Activated T-cell treated with anti-CD3 and anti-CD28 coated beads for 24 hours (primary cell): ENCODE results near the gene SAMD15.
A peak's percentile ranks its signal among the peaks of the same experiment; 100 is the strongest.
"Not testable (repeated sequence)": the region's sequence is repeated elsewhere in the genome, so short reads cannot be mapped to it uniquely, and the experiment has no call there.

ENCODE experiments used
- DNase-seq: peaks from one replicate; pipeline ENCODE4 v3.0.0-alpha.2; 2020; ENCODE audit warnings: low read depth

SAMD15 gene

GRCh38 chr14:77375973-77376770 is 1.0 kb upstream of the SAMD15 start:
- DNase-seq: peak; percentile 11

- DNase-seq: no peak
Measured at GRCh38 chr14:77377502-77377844, 294 bp downstream of the SAMD15 start.

- DNase-seq: no peak
Measured at GRCh38 chr14:77378701-77379100, 1.5 kb downstream of the SAMD15 start.

- DNase-seq: no peak
Measured at GRCh38 chr14:77390188-77390587, 13.0 kb downstream of the SAMD15 start.

GRCh38 chr14:77400216-77400615 is 23.0 kb downstream of the SAMD15 start:
- DNase-seq: no peak

GRCh38 chr14:77403768-77404167 is 26.6 kb downstream of the SAMD15 start:
- no peak for DNase-seq

GRCh38 chr14:77406086-77406485 is 28.9 kb downstream of the SAMD15 start:
- DNase-seq: no peak

- no peak for DNase-seq
Measured at GRCh38 chr14:77406718-77407117, 29.5 kb downstream of the SAMD15 start.

GRCh38 chr14:77407158-77407557 is 30.0 kb downstream of the SAMD15 start:
- no peak for DNase-seq

- DNase-seq: no peak
Measured at GRCh38 chr14:77409131-77409533, 32.0 kb downstream of the SAMD15 start.

- DNase-seq: not testable (repeated sequence)
Measured at GRCh38 chr14:77415403-77416030, 38.3 kb downstream of the SAMD15 start.

GRCh38 chr14:77416098-77416497 is 38.9 kb downstream of the SAMD15 start:
- not testable (repeated sequence) for DNase-seq

- no peak for DNase-seq
Measured at GRCh38 chr14:77416836-77417235, 39.7 kb downstream of the SAMD15 start.

GRCh38 chr14:77421201-77421600 is 44.0 kb downstream of the SAMD15 start:
- no peak for DNase-seq

GRCh38 chr14:77423423-77423822 is 46.2 kb downstream of the SAMD15 start, which contains the start of gene NOXRED1:
Gene NOXRED1 (minus strand): TSS chr14:77423523. CDS start chr14:77422889, 634 bp downstream.
- DNase-seq: no peak

- DNase-seq: no peak
Measured at GRCh38 chr14:77424862-77425261, 47.7 kb downstream of the SAMD15 start.

GRCh38 chr14:77426396-77426795 is 49.2 kb downstream of the SAMD15 start:
- DNase-seq: no peak

GRCh38 chr14:77436042-77436441 is 58.9 kb downstream of the SAMD15 start:
- no peak for DNase-seq

- no peak for DNase-seq
Measured at GRCh38 chr14:77438596-77438995, 61.4 kb downstream of the SAMD15 start.

GRCh38 chr14:77439861-77440260 is 62.7 kb downstream of the SAMD15 start:
- no peak for DNase-seq
